ENCODE results near the gene TCHHL1. TPM values are rescaled to one million over a fixed set of nuclear protein-coding genes. Genes with fewer than 3 reads are reported as not detected.

TCHHL1 gene
- total RNA-seq, 2 donors from 2014 or later, result not detected

GRCh38 chr1:152067150-152067549, 21.7 kb downstream of the TCHHL1 start:
- no peaks in the 10 kb centered on the region for H3K27me3 ChIP-seq
- no peak for DNase-seq (ENCODE audit: low spot score)

GRCh38 chr1:152061952-152062351, 26.9 kb downstream of the TCHHL1 start:
- Histone ChIP-seq H3K27me3 (no peaks in the 10 kb centered on the region), H3K9me3 (no peaks in the 10 kb centered on the region), H3K4me1 (no peaks in the 10 kb centered on the region), H3K36me3 (no peaks in the 10 kb centered on the region), H3K4me3 (no peak overlapping the region), H3K27ac (no peak overlapping the region)
- DNase-seq (ENCODE audit: low spot score), result no peak
- TF ChIP-seq CTCF (IDR thresholded peaks at IDR 0.05), result no peak

More at GRCh38 chr1:152067150-152067549, 21.7 kb downstream of the TCHHL1 start:
- no peak for TF ChIP-seq CTCF (IDR thresholded peaks at IDR 0.05)
- Histone ChIP-seq H3K4me3 (no peak overlapping the region), H3K36me3 (no peaks in the 10 kb centered on the region), H3K27ac (no peak overlapping the region), H3K4me1 (no peaks in the 10 kb centered on the region), H3K9me3 (no peaks in the 10 kb centered on the region)

- Histone ChIP-seq H3K4me1 (peaks cover 4 to 5% of the 10 kb centered on the region in 2 donors), H3K36me3 (no peaks in the 10 kb centered on the region), H3K4me3 (no peak overlapping the region), H3K27ac (no peak overlapping the region), H3K27me3 (no peaks in the 10 kb centered on the region), H3K9me3 (no peaks in the 10 kb centered on the region)
- no peak for TF ChIP-seq CTCF (IDR thresholded peaks at IDR 0.05)
- no peak for DNase-seq (ENCODE audit: low spot score)
Measured at GRCh38 chr1:152053375-152053774, 35.5 kb downstream of the TCHHL1 start.

GRCh38 chr1:152052606-152053005, 36.3 kb downstream of the TCHHL1 start:
- peak; percentile 81 to 94 for TF ChIP-seq CTCF (IDR thresholded peaks at IDR 0.05)
- no peaks in the 10 kb centered on the region for H3K27me3 ChIP-seq
- no peak overlapping the region for H3K4me3 ChIP-seq
- H3K9me3 ChIP-seq, result no peaks in the 10 kb centered on the region
- no peaks in the 10 kb centered on the region for H3K36me3 ChIP-seq
- no peak overlapping the region for H3K27ac ChIP-seq
- DNase-seq (ENCODE audit: low spot score), result peak; percentile 93
- peaks cover 4 to 13% of the 10 kb centered on the region in 2 donors for H3K4me1 ChIP-seq

- no peak overlapping the region for H3K27ac ChIP-seq
Measured at GRCh38 chr1:152050886-152051675, 37.8 kb downstream of the TCHHL1 start.

More at GRCh38 chr1:152050886-152051675, 37.8 kb downstream of the TCHHL1 start:
- H3K4me3 ChIP-seq, result no peak overlapping the region
- no peaks in the 10 kb centered on the region for H3K9me3 ChIP-seq
- no peaks in the 10 kb centered on the region for H3K27me3 ChIP-seq
- TF ChIP-seq CTCF (IDR thresholded peaks at IDR 0.05), result no peak
- no peak for DNase-seq (ENCODE audit: low spot score)
- H3K4me1 ChIP-seq, result peaks cover 4 to 21% of the 10 kb centered on the region in 2 donors
- H3K36me3 ChIP-seq, result no peaks in the 10 kb centered on the region
